AG20443 (cell line): ENCODE results near the gene SLC4A2.

Experiments used
- DNase-seq: peaks from one replicate; pipeline ENCODE4 v3.0.0; 2012; ENCODE audit warnings: low spot score, mixed read lengths

SLC4A2 gene

GRCh38 chr7:151043959-151044358 lies 15.4 kb upstream of the SLC4A2 start:
- DNase-seq, result no peak

GRCh38 chr7:151045262-151045661 lies 14.1 kb upstream of the SLC4A2 start:
- DNase-seq, result no peak

- DNase-seq, result no peak
Measured at GRCh38 chr7:151045967-151046366, 13.4 kb upstream of the SLC4A2 start.

GRCh38 chr7:151046603-151047573 lies 12.5 kb upstream of the SLC4A2 start:
- peak; percentile 49 for DNase-seq

GRCh38 chr7:151047976-151048815 lies 11.2 kb upstream of the SLC4A2 start, which contains the start of gene ASIC3:
Gene ASIC3 (plus strand): TSS chr7:151048531. CDS start chr7:151048886, 355 bp downstream.
- DNase-seq, result no peak

- DNase-seq, result no peak
Measured at GRCh38 chr7:151048911-151049463, 10.4 kb upstream of the SLC4A2 start.

GRCh38 chr7:151051108-151051507 lies 8.3 kb upstream of the SLC4A2 start:
- DNase-seq, result peak; percentile 83

GRCh38 chr7:151053096-151053495 lies 6.3 kb upstream of the SLC4A2 start:
- no peak for DNase-seq

- no peak for DNase-seq
Measured at GRCh38 chr7:151053751-151054150, 5.6 kb upstream of the SLC4A2 start.

- DNase-seq, result no peak
Measured at GRCh38 chr7:151056283-151056665, 3.1 kb upstream of the SLC4A2 start.

- DNase-seq, result no peak
Measured at GRCh38 chr7:151056666-151057505, 2.5 kb upstream of the SLC4A2 start.

GRCh38 chr7:151057506-151057988 lies 1.8 kb upstream of the SLC4A2 start, which contains the start of gene CDK5:
Gene CDK5 (minus strand): TSS chr7:151057897. CDS start chr7:151057848, 49 bp downstream.
- DNase-seq, result no peak

- DNase-seq, result peak; percentile 98
Measured at GRCh38 chr7:151057989-151058780, 1.2 kb upstream of the SLC4A2 start.

GRCh38 chr7:151058781-151059366 lies 515 bp upstream of the SLC4A2 start:
- no peak for DNase-seq

- no peak for DNase-seq
Measured at GRCh38 chr7:151060113-151060415, 675 bp downstream of the SLC4A2 start.

- DNase-seq, result no peak
Measured at GRCh38 chr7:151060416-151061212, 1.2 kb downstream of the SLC4A2 start.

GRCh38 chr7:151061213-151062110 lies 2.1 kb downstream of the SLC4A2 start:
- no peak for DNase-seq

- DNase-seq, result no peak
Measured at GRCh38 chr7:151062111-151062398, 2.7 kb downstream of the SLC4A2 start.
